NCI-H82 (cell line): ENCODE results near the gene SLC17A7.
A peak's percentile ranks its signal among the peaks of the same experiment; 100 is the strongest.
"Not testable (repeated sequence)": the region's sequence is repeated elsewhere in the genome, so short reads cannot be mapped to it uniquely, and the experiment has no call there.

Experiments
- DNase-seq: peaks from one replicate; lab custom pipeline; 2025; lab: John Stamatoyannopoulos, UW

Gene SLC17A7

DNA sequence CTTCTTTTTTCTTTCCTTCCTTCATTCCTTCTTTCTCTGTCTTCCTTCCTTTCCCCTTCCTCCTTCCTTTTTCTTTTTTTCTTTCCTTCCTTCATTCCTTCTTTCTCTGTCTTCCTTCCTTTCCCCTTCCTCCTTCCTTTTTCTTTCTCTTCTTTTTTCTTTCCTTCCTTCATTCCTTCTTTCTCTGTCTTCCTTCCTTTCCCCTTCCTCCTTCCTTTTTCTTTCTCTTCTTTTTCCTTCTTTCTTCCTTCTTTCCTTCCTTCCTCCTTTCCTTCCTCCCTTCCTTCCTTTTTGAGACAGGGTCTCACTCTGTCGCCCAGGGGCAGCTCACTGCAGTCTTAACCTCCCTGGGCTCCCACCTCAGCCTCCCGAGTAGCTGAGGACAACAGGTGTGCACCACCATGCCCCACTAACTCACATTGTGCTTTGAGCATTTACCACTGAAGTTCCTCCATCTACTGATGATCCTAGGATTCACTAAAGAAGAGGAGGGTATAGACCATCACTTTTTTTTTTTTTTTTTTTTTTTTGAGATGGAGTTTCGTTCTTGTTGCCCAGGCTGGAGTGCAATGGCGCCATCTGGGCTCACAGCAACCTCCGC is 2.9 kb upstream of the SLC17A7 start:
- DNase-seq, result not testable (repeated sequence)

- peak; percentile 98 for DNase-seq
These were observed 2.2 kb upstream of the SLC17A7 start for GRCh38 chr19:49443366-49444099.

- DNase-seq, result peak; percentile 98
These were observed 1.5 kb upstream of the SLC17A7 start for GRCh38 chr19:49442771-49443365.

DNA sequence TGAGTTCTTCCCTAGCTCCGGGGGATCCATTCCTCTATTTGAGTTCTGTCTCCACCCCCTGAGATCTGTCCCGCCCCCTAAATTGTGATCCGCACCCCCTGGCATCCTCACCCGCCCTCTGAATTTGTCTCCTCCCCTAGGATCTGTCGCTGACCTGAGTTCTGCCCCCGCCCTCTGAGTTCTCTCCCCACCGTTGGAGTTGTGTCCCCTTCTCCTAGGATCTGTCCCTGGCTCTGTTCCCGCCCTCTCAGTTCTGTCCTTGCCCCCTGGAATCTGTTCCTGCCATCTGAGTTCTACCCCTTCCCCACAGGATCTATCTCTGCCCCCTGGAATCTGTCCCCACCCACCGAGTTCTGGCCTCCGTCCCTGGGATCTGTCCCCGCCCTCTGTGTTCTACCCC is 1.0 kb upstream of the SLC17A7 start:
- no peak for DNase-seq

DNA sequence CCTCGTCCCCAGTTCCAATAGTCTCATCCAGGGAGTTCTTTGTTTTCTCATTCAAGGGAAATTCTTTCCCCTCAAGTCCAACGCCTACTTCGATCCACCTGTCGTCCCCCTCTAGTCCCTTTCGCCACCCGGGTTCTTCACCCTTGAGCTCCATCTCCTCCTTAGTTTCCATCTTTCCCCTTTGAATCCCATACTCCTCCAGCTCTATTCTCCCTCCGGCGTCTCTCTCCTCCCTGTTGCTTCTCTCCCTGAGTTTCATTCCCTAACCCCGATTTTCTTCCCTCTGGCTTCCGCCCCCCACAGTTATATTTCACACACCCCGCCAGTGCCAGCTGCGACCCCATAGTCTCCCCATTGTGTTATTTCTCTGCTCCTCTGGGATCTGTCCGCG is 628 bp upstream of the SLC17A7 start:
- DNase-seq, result peak; percentile 49

- DNase-seq, result peak; percentile 71
These were observed 703 bp downstream of the SLC17A7 start for GRCh38 chr19:49440439-49441209.

- no peak for DNase-seq
These were observed 1.5 kb downstream of the SLC17A7 start for GRCh38 chr19:49439836-49440235.

DNA sequence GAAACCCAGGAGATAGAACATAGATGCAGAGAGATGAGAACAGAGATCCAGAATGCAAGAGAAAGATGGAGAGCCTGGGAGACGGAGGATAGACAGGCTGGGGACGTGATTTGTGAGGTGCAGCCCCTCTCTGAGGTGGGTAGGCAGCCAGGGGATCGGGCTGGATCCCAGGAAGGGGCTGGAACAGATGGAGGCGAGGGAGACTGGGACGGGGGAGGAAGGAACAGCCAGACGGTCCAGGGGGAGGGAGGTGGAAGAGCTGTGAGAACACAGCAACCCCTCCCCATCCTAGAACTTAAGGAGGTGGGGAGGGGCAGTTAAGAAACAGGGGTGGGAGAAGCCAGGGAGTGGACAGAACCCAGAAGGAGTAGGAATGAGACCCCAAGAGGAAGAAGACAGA is 3.1 kb downstream of the SLC17A7 start:
- peak; percentile 88 for DNase-seq

DNA sequence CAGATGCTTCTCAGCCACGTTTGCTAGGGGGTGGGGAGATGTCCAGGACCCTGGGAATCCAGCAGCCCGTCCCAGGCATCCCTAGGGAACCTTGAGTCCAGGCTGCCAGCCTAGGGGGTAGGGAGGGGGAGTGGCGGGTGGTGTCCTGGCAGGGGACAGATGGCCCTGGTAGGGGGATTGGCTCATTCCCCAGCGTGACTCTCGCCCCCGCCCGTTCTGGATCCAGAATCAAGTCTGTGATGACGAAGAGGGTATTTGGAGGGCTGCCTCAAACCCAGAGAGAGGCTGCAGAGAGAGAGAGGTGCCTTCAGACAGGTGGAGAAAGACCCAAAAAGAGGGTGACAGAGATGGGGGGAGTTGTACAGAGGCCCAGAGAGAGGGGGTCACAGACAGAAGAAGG is 4.1 kb downstream of the SLC17A7 start:
- DNase-seq, result peak; percentile 96

GRCh38 chr19:49436381-49437017 is 4.8 kb downstream of the SLC17A7 start:
- DNase-seq, result no peak

DNA sequence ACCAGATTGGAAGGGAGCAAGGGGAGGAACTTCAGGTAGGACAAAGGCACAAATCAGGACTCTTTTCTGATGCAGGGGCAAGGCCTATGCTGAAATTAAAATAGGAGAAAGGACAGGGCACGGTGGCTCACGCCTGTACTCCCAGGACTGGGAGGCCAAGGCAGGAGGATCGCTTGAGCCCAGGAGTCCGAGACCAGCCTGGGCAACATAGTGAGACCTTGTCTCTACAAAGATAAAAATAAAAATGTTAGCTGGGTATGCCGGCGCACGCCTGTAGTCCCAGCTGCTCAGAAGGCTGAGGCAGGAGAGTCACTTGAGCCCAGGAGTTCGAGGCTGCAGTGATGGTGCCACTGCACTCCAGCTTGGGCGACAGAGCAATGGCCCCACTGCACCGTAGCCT is 5.7 kb downstream of the SLC17A7 start:
- no peak for DNase-seq

DNA sequence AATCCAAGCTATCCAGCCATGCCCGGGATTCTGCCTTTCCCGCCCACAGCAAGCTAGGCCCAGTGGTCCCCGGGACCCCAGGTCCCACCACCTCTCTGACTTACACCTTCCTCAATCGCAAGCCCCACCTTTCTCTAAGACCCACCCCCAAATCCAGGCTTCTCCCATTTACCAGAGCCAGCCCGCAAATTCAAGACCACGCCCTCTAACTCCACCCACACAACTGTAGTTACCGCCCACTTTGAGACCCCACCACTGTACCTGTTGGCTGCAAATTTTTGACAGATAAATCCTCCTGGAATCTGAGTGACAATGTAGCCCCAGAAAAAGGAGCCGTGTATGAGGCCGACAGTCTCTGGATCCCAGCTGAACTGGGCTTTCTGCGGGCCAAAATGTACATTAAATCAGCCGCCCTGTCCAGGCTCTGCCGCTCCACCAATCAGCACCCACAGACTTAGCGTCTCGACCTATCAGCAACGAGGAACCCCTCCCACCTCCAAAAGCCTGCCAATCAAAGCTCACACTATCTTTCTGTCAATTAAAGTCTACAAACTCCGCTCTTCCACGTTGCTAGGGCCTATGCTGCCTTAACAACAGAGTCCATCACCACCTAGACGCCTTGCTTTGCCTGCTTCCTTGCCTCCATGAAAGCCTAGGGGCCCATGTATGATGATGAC is 6.3 kb downstream of the SLC17A7 start:
- DNase-seq, result peak; percentile 28

GRCh38 chr19:49433240-49433901 is 8.0 kb downstream of the SLC17A7 start:
- no peak for DNase-seq

DNA sequence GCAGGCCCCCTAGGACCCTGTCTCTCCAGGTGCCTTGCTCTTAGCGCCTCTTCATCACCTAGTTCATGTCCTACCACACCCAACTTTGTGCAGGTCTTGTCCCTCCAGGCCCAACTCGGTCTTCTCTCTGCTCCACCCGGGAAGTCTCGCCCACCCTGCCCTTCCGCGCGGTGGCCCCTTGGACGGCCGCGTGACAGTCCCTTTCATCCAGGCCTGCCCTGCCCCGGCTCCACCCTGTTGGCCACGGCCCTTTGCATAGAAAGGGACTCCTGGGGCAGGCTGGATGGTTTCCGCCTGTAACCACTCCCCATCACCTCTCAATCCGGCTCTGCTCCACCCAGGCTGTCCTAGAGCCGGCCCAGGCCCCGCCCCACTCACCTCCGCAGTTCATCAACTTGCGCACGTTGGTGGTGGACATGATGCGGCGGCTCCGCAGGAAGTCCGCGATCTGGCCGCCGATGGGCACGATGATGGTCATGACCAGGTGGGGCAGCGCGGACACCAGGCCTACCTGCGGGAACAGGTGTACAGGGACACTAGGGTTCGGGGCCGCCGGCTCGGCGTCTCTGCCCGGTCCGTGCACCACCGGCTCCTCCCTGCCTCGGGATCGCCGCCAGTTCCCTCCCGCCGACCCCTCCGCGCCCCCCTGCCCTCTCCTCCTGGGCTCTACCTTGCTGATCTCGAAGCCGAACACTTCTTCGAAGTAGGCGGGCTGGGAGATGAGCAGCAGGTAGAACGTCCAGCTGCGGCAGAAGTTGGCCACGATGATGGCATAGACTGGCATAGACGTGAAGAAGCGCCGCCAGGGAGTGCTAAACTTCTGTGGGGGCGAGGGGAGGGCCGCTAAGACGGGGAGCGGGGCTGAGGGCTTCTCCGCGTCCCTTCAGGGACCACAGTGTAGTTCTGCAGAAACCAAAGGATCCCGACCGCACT is 8.9 kb downstream of the SLC17A7 start:
- no peak for DNase-seq

DNA sequence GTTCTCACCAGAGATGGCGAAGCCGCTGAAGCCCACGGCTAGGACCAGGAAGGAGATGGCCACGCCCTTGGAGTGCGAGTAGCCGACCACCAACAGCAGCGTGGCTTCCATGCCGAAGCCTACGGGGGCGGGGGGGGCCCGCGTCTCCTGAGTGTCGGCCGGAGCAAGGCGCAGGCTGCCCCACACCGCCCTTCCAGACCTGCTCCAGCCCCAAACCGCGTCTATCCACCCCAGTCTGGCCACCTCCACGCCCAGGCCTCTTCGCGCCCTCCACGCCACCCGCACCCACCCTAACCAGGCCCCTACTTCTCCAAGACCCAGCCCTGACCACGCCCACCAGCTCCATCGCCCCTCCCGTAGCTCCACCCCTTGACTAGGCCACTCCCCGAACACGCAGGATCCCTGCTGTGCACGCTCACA is 10.0 kb downstream of the SLC17A7 start:
- DNase-seq, result peak; percentile 39

- peak; percentile 45 for DNase-seq
These were observed 10.5 kb downstream of the SLC17A7 start for GRCh38 chr19:49430678-49431329.

DNA sequence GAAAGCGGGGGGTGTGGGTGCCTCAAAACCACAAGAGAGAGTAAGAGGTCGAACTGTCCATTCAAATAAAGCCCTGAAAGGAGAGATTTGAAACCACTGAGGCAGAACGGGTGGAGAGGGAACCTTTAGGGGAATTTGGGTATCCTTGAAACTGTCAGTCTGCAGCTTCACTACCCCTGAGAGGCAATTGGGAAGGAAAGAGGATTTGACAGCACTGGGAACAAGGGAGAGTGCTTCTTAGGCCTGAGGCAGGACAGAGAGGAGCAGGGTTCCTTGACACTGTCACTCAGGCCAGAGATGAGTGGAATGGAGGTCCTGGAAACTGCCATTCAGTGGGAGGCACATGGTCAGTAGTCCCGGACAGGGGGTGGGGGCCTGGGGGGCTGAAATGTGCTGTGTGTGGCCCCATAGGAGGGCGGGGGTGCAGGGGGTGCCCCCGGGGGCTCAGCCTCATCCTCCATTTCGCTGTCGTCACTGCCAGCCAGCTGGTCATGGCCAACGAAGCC is 11.1 kb downstream of the SLC17A7 start:
- DNase-seq, result no peak

- DNase-seq, result no peak
These were observed 12.5 kb downstream of the SLC17A7 start for GRCh38 chr19:49428547-49429451.
